HG03457 (cell line): ENCODE results near the gene PRLR.
A peak's percentile ranks its signal among the peaks of the same experiment; 100 is the strongest.
"Not testable (repeated sequence)": the region's sequence is repeated elsewhere in the genome, so short reads cannot be mapped to it uniquely, and the experiment has no call there.

Experiments
- ATAC-seq: cut with Tn5 transposase; IDR thresholded peaks from one replicate; pipeline ENCODE4 v1.9.1; 2021; ENCODE audit warnings: moderate number of reproducible peaks; ENCODE audit not compliant: unreplicated experiment

PRLR gene

GRCh38 chr5:35133186-35133585, 97.1 kb downstream of the PRLR start:
- ATAC-seq: no peak

- ATAC-seq: no peak
Observed at GRCh38 chr5:35131723-35132122, 98.6 kb downstream of the PRLR start.

GRCh38 chr5:35129921-35130485, 100.3 kb downstream of the PRLR start:
- no peak for ATAC-seq

GRCh38 chr5:35129276-35129675, 101.0 kb downstream of the PRLR start:
- ATAC-seq: no peak

- ATAC-seq: no peak
Observed at GRCh38 chr5:35127006-35127405, 103.3 kb downstream of the PRLR start.

- ATAC-seq: no peak
Observed at GRCh38 chr5:35125746-35126145, 104.5 kb downstream of the PRLR start.

GRCh38 chr5:35124932-35125331, 105.4 kb downstream of the PRLR start:
- ATAC-seq: no peak

- no peak for ATAC-seq
Observed at GRCh38 chr5:35122819-35123218, 107.5 kb downstream of the PRLR start.

GRCh38 chr5:35120715-35121114, 109.6 kb downstream of the PRLR start:
- no peak for ATAC-seq

GRCh38 chr5:35117967-35118366, 112.3 kb downstream of the PRLR start:
- peak; percentile 57 for ATAC-seq

- no peak for ATAC-seq
Observed at GRCh38 chr5:35115920-35116319, 114.4 kb downstream of the PRLR start.

GRCh38 chr5:35114698-35115097, 115.6 kb downstream of the PRLR start:
- no peak for ATAC-seq

- ATAC-seq: no peak
Observed at GRCh38 chr5:35112300-35112699, 118.0 kb downstream of the PRLR start.

- not testable (repeated sequence) for ATAC-seq
Observed at GRCh38 chr5:35104550-35104949, 125.7 kb downstream of the PRLR start.

- no peak for ATAC-seq
Observed at GRCh38 chr5:35103637-35104299, 126.5 kb downstream of the PRLR start.

- ATAC-seq: not testable (repeated sequence)
Observed at GRCh38 chr5:35101720-35102119, 128.6 kb downstream of the PRLR start.

- no peak for ATAC-seq
Observed at GRCh38 chr5:35101016-35101415, 129.3 kb downstream of the PRLR start.

GRCh38 chr5:35098214-35098613, 132.1 kb downstream of the PRLR start:
- no peak for ATAC-seq

GRCh38 chr5:35096932-35097331, 133.4 kb downstream of the PRLR start:
- no peak for ATAC-seq

- ATAC-seq: no peak
Observed at GRCh38 chr5:35096216-35096615, 134.1 kb downstream of the PRLR start.

- no peak for ATAC-seq
Observed at GRCh38 chr5:35095366-35095765, 134.9 kb downstream of the PRLR start.

GRCh38 chr5:35094948-35095347, 135.3 kb downstream of the PRLR start:
- ATAC-seq: no peak

GRCh38 chr5:35092703-35093102, 137.6 kb downstream of the PRLR start:
- ATAC-seq: no peak
